ENCODE data around the gene TSPO2. TPM values are rescaled to one million over a fixed set of nuclear protein-coding genes. Genes with fewer than 3 reads are reported as not detected.

Gene TSPO2
- total and polyA plus RNA-seq, 2 of the 13 experiments (the other 11 are each of a cell fraction or from before 2014, with no cell fraction given): 0.55 TPM; not detected in 1

DNA sequence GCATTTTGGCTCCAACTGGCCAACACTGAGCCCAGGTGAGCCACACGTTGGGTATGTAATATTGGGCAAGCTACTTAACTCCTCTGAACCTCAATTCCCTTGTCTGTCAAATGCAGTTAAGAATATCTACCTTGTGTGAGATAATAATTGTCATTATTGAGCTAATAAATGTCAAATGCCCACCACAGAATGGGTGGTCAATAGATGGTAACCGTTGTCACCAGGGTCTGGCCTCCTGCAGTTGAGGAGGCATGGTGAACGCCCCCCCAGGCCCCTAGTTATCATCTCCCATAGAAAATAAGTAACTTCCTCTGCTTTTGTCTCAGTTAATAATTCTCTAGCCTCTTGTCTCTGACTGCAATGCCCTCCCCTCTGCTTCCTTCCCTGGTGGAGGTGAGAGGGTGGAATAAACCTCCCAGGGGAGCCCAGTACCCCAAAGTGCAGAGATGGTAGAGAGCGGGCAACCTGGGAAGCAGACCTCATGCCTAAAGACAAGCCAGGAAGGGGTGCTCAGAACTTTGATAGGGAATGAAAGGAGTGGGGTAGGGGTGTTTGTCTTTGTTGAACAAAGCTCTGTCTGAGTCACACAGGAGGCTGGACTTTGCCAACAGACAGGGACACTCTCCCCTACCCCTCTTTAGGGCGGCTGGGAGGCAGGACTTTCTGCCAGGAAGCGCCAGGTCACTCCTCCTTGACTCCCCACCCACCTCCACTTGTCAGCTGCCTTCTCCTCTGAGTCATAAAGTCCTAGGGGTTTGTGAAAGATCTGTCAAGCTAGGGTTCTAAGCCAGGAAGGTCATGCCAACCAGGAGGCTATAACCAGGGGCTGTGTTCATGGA, 1.9 kb upstream of the TSPO2 start (continued):
- TF ChIP-seq ZNF337 (CRISPR knock-in tag; IDR thresholded peaks at IDR 0.05; ENCODE audit: borderline replicate concordance, low read depth) (no peak), AGO1 (IDR thresholded peaks at IDR 0.05; ENCODE audit: low read depth, low read length, poor library complexity, severe bottlenecking) (no peak), SMAD3 (CRISPR knock-in tag; IDR thresholded peaks at IDR 0.05) (no peak), TMF1 (CRISPR knock-in tag; IDR thresholded peaks at IDR 0.05; ENCODE audit: low read depth) (no peak; the same call in 1 of the 2 replicates), SPEN (CRISPR knock-in tag; IDR thresholded peaks at IDR 0.05; ENCODE audit: low read depth) (peak; percentile 62), SMAD1 (CRISPR knock-in tag; IDR thresholded peaks at IDR 0.05; ENCODE audit: borderline replicate concordance, low read depth) (no peak), ZNF260 (CRISPR knock-in tag; IDR thresholded peaks at IDR 0.05; ENCODE audit: borderline replicate concordance, low read depth) (no peak), ARHGAP35 (CRISPR knock-in tag; IDR thresholded peaks at IDR 0.05; ENCODE audit: borderline replicate concordance) (0 out of 2 replicates have a peak, but pooled peaks have one; percentile 24), ZSCAN31 (CRISPR knock-in tag; IDR thresholded peaks at IDR 0.05; ENCODE audit: low read depth) (peak; percentile 79), ZNF160 (CRISPR knock-in tag; IDR thresholded peaks at IDR 0.05) (no peak), ZNF605 (CRISPR knock-in tag; IDR thresholded peaks at IDR 0.05) (peak; percentile 94), SAFB2 (CRISPR knock-in tag; IDR thresholded peaks at IDR 0.05; ENCODE audit: borderline replicate concordance, low read depth) (no peak; the same call in 1 of the 2 replicates), NR1H2 (CRISPR knock-in tag; IDR thresholded peaks at IDR 0.05; ENCODE audit: borderline replicate concordance, low read depth) (no peak), ZNF124 (CRISPR knock-in tag; IDR thresholded peaks at IDR 0.05) (peak; percentile 86; the same call in 1 of the 2 replicates), ZFX (CRISPR knock-in tag; IDR thresholded peaks at IDR 0.05; ENCODE audit: low read depth) (no peak; the same call in none of the 2 replicates), FOXK2 (IDR thresholded peaks at IDR 0.05) (no peak), ZNF230 (CRISPR knock-in tag; IDR thresholded peaks at IDR 0.05) (0 out of 2 replicates have a peak, but pooled peaks have one; percentile 6), ZBTB8A (CRISPR knock-in tag; IDR thresholded peaks at IDR 0.05; ENCODE audit: borderline replicate concordance, low read depth) (no peak), MAF1 (CRISPR knock-in tag; IDR thresholded peaks at IDR 0.05; ENCODE audit: borderline replicate concordance) (no peak), ZNF83 (CRISPR knock-in tag; IDR thresholded peaks at IDR 0.05; ENCODE audit: borderline replicate concordance) (peak; percentile 54; the same call in 1 of the 2 replicates), ZNF569 (CRISPR knock-in tag; IDR thresholded peaks at IDR 0.05; ENCODE audit: borderline replicate concordance) (no peak), ATRX (CRISPR knock-in tag; IDR thresholded peaks at IDR 0.05; ENCODE audit: borderline replicate concordance) (no peak), ZBTB7B (CRISPR knock-in tag; IDR thresholded peaks at IDR 0.05) (peak; percentile 74), ZBTB3 (CRISPR knock-in tag; IDR thresholded peaks at IDR 0.05; ENCODE audit: borderline replicate concordance, low read depth) (no peak), JUN (CRISPR knock-in tag; IDR thresholded peaks at IDR 0.05) (peak; percentile 79; the same call in 1 of the 2 replicates)
- TF ChIP-seq, protein P1, sequence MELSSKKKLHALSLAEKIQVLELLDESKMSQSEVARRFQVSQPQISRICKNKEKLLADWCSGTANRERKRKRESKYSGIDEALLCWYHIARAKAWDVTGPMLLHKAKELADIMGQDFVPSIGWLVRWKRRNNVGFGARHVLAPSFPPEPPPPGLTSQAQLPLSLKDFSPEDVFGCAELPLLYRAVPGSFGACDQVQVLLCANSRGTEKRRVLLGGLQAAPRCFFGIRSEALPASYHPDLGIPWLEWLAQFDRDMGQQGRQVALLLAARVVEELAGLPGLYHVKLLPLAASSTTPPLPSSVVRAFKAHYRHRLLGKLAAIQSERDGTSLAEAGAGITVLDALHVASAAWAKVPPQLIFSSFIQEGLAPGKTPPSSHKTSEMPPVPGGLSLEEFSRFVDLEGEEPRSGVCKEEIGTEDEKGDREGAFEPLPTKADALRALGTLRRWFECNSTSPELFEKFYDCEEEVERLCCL (CRISPR knock-in tag; IDR thresholded peaks at IDR 0.05; ENCODE audit: borderline replicate concordance): no peak
- TF ChIP-seq, protein P2, sequence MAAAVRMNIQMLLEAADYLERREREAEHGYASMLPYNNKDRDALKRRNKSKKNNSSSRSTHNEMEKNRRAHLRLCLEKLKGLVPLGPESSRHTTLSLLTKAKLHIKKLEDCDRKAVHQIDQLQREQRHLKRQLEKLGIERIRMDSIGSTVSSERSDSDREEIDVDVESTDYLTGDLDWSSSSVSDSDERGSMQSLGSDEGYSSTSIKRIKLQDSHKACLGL (CRISPR knock-in tag; IDR thresholded peaks at IDR 0.05): no peak
- TF ChIP-seq, protein P3, sequence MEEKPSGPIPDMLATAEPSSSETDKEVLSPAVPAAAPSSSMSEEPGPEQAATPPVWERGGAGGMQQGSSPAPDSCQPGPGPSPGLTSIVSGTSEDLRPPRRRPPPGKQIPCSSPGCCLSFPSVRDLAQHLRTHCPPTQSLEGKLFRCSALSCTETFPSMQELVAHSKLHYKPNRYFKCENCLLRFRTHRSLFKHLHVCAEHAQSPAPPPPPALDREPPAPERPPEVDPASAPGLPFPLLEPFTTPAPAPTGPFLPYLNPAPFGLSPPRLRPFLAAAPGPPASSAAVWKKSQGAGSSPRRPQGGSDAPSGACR (CRISPR knock-in tag; IDR thresholded peaks at IDR 0.05): peak; percentile 62; the same call in 1 of the 2 replicates

Data from HepG2 (cell line).